NCI-H1048 (cell line): ENCODE data around the gene ADAMTSL3.
"Not testable (repeated sequence)": the region's sequence is repeated elsewhere in the genome, so short reads cannot be mapped to it uniquely, and the experiment has no call there.

Experiments used
- DNase-seq: peaks from one replicate; lab custom pipeline; 2025; lab: John Stamatoyannopoulos, UW

The ADAMTSL3 gene

GRCh38 chr15:84086071-84086470 is 432.1 kb downstream of the ADAMTSL3 start:
- DNase-seq, result not testable (repeated sequence)
